Lower lobe of right lung (tissue), 2 donors: Measurements from ENCODE around the gene ZBTB42. TPM values are rescaled to one million over a fixed set of nuclear protein-coding genes. Genes with fewer than 3 reads are reported as not detected.

Experiments
- ATAC-seq, 2 donors: fragments of 200-7000 bp; cut with Tn5 transposase; one replicate each; pipeline ENCODE4 v1.9.1; 2020 to 2022; ENCODE audit warnings: mild to moderate bottlenecking in 2 of 2, moderate library complexity in 2 of 2
- DNase-seq: peaks from one replicate; pipeline ENCODE4 v3.0.0-alpha.2; 2020
- H3K27ac ChIP-seq: fragments of 200-600 bp; one replicate; pipeline ENCODE4 v1.8.0; 2022
- H3K27me3 ChIP-seq: fragments of 200-600 bp; one replicate; pipeline ENCODE4 v1.8.0; 2022; ENCODE audit warnings: low read depth
- H3K36me3 ChIP-seq: fragments of 200-600 bp; one replicate; pipeline ENCODE4 v1.8.0; 2022; ENCODE audit warnings: mild to moderate bottlenecking
- H3K4me1 ChIP-seq: fragments of 200-600 bp; one replicate; pipeline ENCODE4 v1.8.0; 2022
- H3K4me3 ChIP-seq: fragments of 200-600 bp; one replicate; pipeline ENCODE4 v1.8.0; 2022; ENCODE audit warnings: mild to moderate bottlenecking
- H3K9me3 ChIP-seq: fragments of 200-600 bp; one replicate; pipeline ENCODE4 v1.8.0; 2022
- intact Hi-C: fragments of 100-400 bp; cut with DNase I; formaldehyde crosslinking; loops from one replicate; pipeline ENCODE4 v1.11.0; 2022
- total RNA-seq: library from RNA; stranded (reverse); fragmentation: NEBNext Ultra II Directional; extraction: Animal tissue kit (Norgen Biotek cat#: 25700); gene quantifications from one replicate; pipeline ENCODE4 v1.2.1, GENCODE V29; 2021
- TF ChIP-seq, protein P1 (sequence below): fragments of 200-600 bp; IDR thresholded peaks from one replicate; pipeline ENCODE4 v1.8.0; 2022; ENCODE audit warnings: antibody characterized with exemption, mild to moderate bottlenecking
- donor health status: DM: no; HTN: yes; CAD: no; lungs with severe emphysema.

Gene ZBTB42
- total RNA-seq, 1 donor from 2014 or later: 13.1 TPM

DNA sequence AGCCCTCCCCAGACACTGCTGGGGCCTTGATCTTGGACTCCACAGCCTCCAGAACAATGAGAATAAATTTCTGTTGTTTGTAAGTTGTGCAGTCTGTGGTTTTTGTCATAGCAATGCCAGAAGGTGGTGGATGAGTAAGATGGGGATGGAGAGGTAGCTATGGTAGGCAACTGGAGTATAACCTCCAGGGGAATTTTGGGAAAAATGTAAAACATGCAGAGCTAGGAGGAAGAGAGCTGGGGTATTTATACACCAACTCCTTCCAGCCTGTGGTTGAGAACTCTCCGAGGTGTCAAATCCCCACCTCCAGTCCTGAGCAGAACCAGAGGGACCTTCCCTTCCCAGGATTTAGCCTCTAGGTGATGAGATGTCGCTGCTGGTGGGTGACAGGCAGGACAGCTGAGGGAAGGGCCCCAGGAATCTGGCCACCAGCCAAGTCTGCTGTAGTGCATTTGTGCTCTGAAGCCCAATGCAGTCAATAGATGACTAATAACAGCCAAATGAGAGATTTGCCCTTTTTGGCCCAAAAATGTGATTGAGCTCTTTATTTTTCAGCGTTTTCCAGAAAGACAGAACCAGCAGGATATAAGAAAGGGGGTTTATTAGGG is 45.0 kb downstream of the ZBTB42 start:
- peaks cover 49% of the 10 kb centered on the region for H3K27me3 ChIP-seq
- TF ChIP-seq, protein P1, sequence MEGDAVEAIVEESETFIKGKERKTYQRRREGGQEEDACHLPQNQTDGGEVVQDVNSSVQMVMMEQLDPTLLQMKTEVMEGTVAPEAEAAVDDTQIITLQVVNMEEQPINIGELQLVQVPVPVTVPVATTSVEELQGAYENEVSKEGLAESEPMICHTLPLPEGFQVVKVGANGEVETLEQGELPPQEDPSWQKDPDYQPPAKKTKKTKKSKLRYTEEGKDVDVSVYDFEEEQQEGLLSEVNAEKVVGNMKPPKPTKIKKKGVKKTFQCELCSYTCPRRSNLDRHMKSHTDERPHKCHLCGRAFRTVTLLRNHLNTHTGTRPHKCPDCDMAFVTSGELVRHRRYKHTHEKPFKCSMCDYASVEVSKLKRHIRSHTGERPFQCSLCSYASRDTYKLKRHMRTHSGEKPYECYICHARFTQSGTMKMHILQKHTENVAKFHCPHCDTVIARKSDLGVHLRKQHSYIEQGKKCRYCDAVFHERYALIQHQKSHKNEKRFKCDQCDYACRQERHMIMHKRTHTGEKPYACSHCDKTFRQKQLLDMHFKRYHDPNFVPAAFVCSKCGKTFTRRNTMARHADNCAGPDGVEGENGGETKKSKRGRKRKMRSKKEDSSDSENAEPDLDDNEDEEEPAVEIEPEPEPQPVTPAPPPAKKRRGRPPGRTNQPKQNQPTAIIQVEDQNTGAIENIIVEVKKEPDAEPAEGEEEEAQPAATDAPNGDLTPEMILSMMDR: no peak
- ATAC-seq: no peak

DNA sequence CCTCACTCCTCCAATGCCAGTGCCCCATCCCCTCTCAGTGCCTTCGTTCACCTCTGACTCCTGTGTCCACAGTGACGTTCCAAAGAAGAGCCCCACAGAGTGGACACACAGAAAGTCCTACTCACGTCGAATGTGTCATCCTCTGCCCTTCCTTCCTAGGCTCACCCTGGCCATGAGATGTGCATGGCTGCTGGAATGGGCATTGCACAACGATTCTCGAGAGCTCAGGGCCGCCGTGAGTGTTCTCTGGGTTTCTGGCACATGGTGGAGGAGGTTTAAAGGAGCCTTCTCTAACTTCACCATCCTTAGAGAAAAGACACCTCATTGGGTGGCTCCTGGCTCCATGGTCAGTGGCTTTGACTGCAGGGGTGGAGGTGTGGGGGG is 51.4 kb downstream of the ZBTB42 start:
- Histone ChIP-seq H3K36me3 (no peaks in the 10 kb centered on the region), H3K4me1 (no peaks in the 10 kb centered on the region), H3K27ac (no peak overlapping the region), H3K27me3 (peaks cover 23% of the 10 kb centered on the region), H3K9me3 (no peaks in the 10 kb centered on the region), H3K4me3 (no peak overlapping the region)
- intact Hi-C loops: no loop called here
- DNase-seq (no peak), ATAC-seq (peak; percentile 12 to 36)
- TF ChIP-seq, protein P1: no peak

More for the DNA sequence above, 45.0 kb downstream of the ZBTB42 start:
- no peaks in the 10 kb centered on the region for H3K9me3 ChIP-seq
- H3K27ac ChIP-seq: no peak overlapping the region
- no peak for DNase-seq
- no peak overlapping the region for H3K4me3 ChIP-seq
- intact Hi-C loops: no loop called here
- H3K4me1 ChIP-seq: peaks cover 17% of the 10 kb centered on the region
- no peaks in the 10 kb centered on the region for H3K36me3 ChIP-seq

Other genes with a start within 250 kb of the ZBTB42 start
- 0.18 TPM for gene C14orf180, start 221.3 kb upstream of the ZBTB42 start, total RNA-seq
- not detected for gene TMEM179, start 196.3 kb upstream of the ZBTB42 start, total RNA-seq
- gene INF2, start 111.5 kb upstream of the ZBTB42 start, total RNA-seq: 116 TPM
- gene ADSS1, start 76.9 kb upstream of the ZBTB42 start, total RNA-seq: 5.1 TPM
- 66.3 TPM for gene SIVA1, start 48.0 kb upstream of the ZBTB42 start, total RNA-seq
- gene AKT1, start 5.4 kb upstream of the ZBTB42 start, total RNA-seq: 154 TPM
- 24.7 TPM for gene CEP170B, start 64.2 kb downstream of the ZBTB42 start, total RNA-seq
- 1.2 TPM for gene PLD4, start 123.8 kb downstream of the ZBTB42 start, total RNA-seq
- gene AHNAK2, start 177.3 kb downstream of the ZBTB42 start, total RNA-seq: 10.8 TPM
- 10.5 TPM for gene CLBA1, start 184.7 kb downstream of the ZBTB42 start, total RNA-seq
- gene CDCA4, start 220.0 kb downstream of the ZBTB42 start, total RNA-seq: 6.9 TPM